HG02623 (cell line): ENCODE data around the gene SLC18A2.
"Not testable (repeated sequence)": the region's sequence is repeated elsewhere in the genome, so short reads cannot be mapped to it uniquely, and the experiment has no call there.

Source experiments
- ATAC-seq: cut with Tn5 transposase; IDR thresholded peaks from one replicate; pipeline ENCODE4 v1.9.1; 2021; ENCODE audit warnings: moderate library complexity; ENCODE audit not compliant: unreplicated experiment

SLC18A2 gene

GRCh38 chr10:117262291-117262902, 21.5 kb downstream of the SLC18A2 start:
- ATAC-seq: no peak

GRCh38 chr10:117262903-117263293, 22.0 kb downstream of the SLC18A2 start:
- ATAC-seq: no peak

GRCh38 chr10:117264782-117265181, 23.9 kb downstream of the SLC18A2 start:
- ATAC-seq: no peak

- no peak for ATAC-seq
These were observed 25.5 kb downstream of the SLC18A2 start for GRCh38 chr10:117266400-117266799.

- ATAC-seq: no peak
These were observed 25.9 kb downstream of the SLC18A2 start for GRCh38 chr10:117266812-117267211.

- ATAC-seq: no peak
These were observed 27.3 kb downstream of the SLC18A2 start for GRCh38 chr10:117268258-117268657.

- ATAC-seq: no peak
These were observed 28.0 kb downstream of the SLC18A2 start for GRCh38 chr10:117268907-117269306.

GRCh38 chr10:117271427-117271826, 30.5 kb downstream of the SLC18A2 start:
- no peak for ATAC-seq

GRCh38 chr10:117272195-117273076, 31.5 kb downstream of the SLC18A2 start:
- no peak for ATAC-seq

- ATAC-seq: no peak
These were observed 33.1 kb downstream of the SLC18A2 start for GRCh38 chr10:117273980-117274379.

- ATAC-seq: no peak
These were observed 33.6 kb downstream of the SLC18A2 start for GRCh38 chr10:117274509-117274908.

- ATAC-seq: no peak
These were observed 34.2 kb downstream of the SLC18A2 start for GRCh38 chr10:117275121-117275520.

- no peak for ATAC-seq
These were observed 36.8 kb downstream of the SLC18A2 start for GRCh38 chr10:117277675-117278074.

GRCh38 chr10:117284716-117285494, 44.0 kb downstream of the SLC18A2 start:
- ATAC-seq: no peak

- not testable (repeated sequence) for ATAC-seq
These were observed 50.0 kb downstream of the SLC18A2 start for GRCh38 chr10:117290872-117291271.

- no peak for ATAC-seq
These were observed 53.2 kb downstream of the SLC18A2 start for GRCh38 chr10:117294039-117294645.

- no peak for ATAC-seq
These were observed 53.8 kb downstream of the SLC18A2 start for GRCh38 chr10:117294735-117295134.

- no peak for ATAC-seq
These were observed 57.3 kb downstream of the SLC18A2 start for GRCh38 chr10:117298219-117298618.

GRCh38 chr10:117299435-117299834, 58.5 kb downstream of the SLC18A2 start:
- no peak for ATAC-seq

GRCh38 chr10:117300671-117301070, 59.8 kb downstream of the SLC18A2 start:
- ATAC-seq: no peak

- ATAC-seq: not testable (repeated sequence)
These were observed 62.5 kb downstream of the SLC18A2 start for GRCh38 chr10:117303451-117303850.
